ENCODE results near the gene POGK. TPM values are rescaled to one million over a fixed set of nuclear protein-coding genes. Genes with fewer than 3 reads are reported as not detected.
A peak's percentile ranks its signal among the peaks of the same experiment; 100 is the strongest.
"Not testable (repeated sequence)": the region's sequence is repeated elsewhere in the genome, so short reads cannot be mapped to it uniquely, and the experiment has no call there.

The POGK gene
- total RNA-seq, 1 donor from 2014 or later: 44.2 TPM

DNA sequence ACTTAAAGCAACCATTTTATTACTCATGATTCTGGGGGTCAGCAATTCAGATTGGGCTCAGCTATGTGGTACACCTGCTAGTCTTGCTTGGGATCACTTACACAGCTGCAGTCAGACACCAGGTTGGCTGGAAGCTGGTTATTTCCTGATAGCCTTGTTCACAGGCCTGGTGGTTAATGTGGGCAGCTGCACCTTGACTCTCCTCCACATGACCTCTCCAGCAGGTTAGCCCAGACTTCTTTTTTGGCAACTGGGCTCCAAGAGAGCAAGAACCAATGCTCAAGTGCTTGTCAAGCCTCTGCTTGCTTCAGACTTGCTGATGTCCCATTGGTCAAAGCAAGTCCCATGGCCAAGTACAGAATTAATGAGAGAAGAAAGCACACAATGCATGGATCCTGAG, 11.8 kb upstream of the POGK start:
- H3K4me1 Mint-ChIP-seq (ENCODE audit: low read depth, unreplicated experiment): no peaks in the 10 kb centered on the region
- no peak for TF ChIP-seq EZH2 (IDR thresholded peaks at IDR 0.05; ENCODE audit: insufficient read depth, low read length)
- TF ChIP-seq, protein P1, sequence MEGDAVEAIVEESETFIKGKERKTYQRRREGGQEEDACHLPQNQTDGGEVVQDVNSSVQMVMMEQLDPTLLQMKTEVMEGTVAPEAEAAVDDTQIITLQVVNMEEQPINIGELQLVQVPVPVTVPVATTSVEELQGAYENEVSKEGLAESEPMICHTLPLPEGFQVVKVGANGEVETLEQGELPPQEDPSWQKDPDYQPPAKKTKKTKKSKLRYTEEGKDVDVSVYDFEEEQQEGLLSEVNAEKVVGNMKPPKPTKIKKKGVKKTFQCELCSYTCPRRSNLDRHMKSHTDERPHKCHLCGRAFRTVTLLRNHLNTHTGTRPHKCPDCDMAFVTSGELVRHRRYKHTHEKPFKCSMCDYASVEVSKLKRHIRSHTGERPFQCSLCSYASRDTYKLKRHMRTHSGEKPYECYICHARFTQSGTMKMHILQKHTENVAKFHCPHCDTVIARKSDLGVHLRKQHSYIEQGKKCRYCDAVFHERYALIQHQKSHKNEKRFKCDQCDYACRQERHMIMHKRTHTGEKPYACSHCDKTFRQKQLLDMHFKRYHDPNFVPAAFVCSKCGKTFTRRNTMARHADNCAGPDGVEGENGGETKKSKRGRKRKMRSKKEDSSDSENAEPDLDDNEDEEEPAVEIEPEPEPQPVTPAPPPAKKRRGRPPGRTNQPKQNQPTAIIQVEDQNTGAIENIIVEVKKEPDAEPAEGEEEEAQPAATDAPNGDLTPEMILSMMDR (IDR thresholded peaks at IDR 0.05; ENCODE audit: insufficient read depth, low read depth, low read length): no peak
- H3K27me3 Mint-ChIP-seq (ENCODE audit: low read depth, unreplicated experiment): no peaks in the 10 kb centered on the region
- H3K79me2 ChIP-seq (ENCODE audit: insufficient read depth, low read length): no peaks in the 10 kb centered on the region
- peaks cover 18% of the 10 kb centered on the region for H3K9me3 Mint-ChIP-seq (ENCODE audit: unreplicated experiment)
- FAIRE-seq (no peak), DNase-seq (ENCODE audit: low read depth) (no peak)
- H3K36me3 ChIP-seq (ENCODE audit: insufficient read depth, low read length): no peaks in the 10 kb centered on the region
- no peak overlapping the region for H3K4me2 ChIP-seq (ENCODE audit: low read length)
- H3K27me3 ChIP-seq (ENCODE audit: insufficient read depth, low read length): peaks cover under 1% of the 10 kb centered on the region
- no peak overlapping the region for H3K9ac ChIP-seq (ENCODE audit: low read length)
- H2AFZ ChIP-seq (ENCODE audit: low read depth, low read length): no peak overlapping the region
- H3K27ac Mint-ChIP-seq (ENCODE audit: unreplicated experiment): no peak overlapping the region
- no peaks in the 10 kb centered on the region for H3K4me1 ChIP-seq (ENCODE audit: insufficient read depth, low read length)
- no peak overlapping the region for H3K4me3 ChIP-seq (ENCODE audit: insufficient read depth, low read depth, low read length)
- no peak overlapping the region for H3K27ac ChIP-seq (ENCODE audit: low read depth, low read length)
- H3K4me3 Mint-ChIP-seq (ENCODE audit: unreplicated experiment): no peak overlapping the region
- H3K36me3 Mint-ChIP-seq (ENCODE audit: low read depth, unreplicated experiment): no peaks in the 10 kb centered on the region
- no peaks in the 10 kb centered on the region for H4K20me1 ChIP-seq (ENCODE audit: insufficient read depth, low read length)
- no peaks in the 10 kb centered on the region for H3K9me3 ChIP-seq (ENCODE audit: insufficient read depth, low read depth, low read length)

DNA sequence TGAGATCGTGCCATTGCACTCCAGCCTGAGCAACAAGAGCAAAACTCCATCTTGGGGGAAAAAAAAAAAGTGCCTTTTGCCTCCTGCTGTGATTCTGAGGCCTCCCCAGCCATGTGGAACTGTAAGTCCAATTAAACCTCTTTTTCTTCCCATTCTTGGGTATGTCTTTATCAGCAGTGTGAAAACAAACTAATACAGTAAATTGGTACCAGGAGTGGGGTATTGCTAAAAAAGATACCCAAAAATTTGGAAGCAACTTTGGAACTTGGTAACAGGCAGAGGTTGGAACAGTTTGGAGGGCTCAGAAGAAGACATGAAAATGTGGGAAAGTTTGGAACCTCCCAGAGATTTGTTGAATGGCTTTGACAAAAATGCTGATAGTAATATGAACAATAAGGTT, 9.5 kb upstream of the POGK start:
- FAIRE-seq; H3K27ac Mint-ChIP-seq (ENCODE audit: unreplicated experiment); H3K4me3 ChIP-seq (ENCODE audit: insufficient read depth, low read depth, low read length); H2AFZ ChIP-seq (ENCODE audit: low read depth, low read length); H3K9me3 ChIP-seq (ENCODE audit: insufficient read depth, low read depth, low read length); H3K36me3 ChIP-seq (ENCODE audit: insufficient read depth, low read length); H3K79me2 ChIP-seq (ENCODE audit: insufficient read depth, low read length); H3K4me1 ChIP-seq (ENCODE audit: insufficient read depth, low read length); H3K9ac ChIP-seq (ENCODE audit: low read length); H3K4me3 Mint-ChIP-seq (ENCODE audit: unreplicated experiment); H3K27me3 ChIP-seq (ENCODE audit: insufficient read depth, low read length); H4K20me1 ChIP-seq (ENCODE audit: insufficient read depth, low read length); H3K4me1 Mint-ChIP-seq (ENCODE audit: low read depth, unreplicated experiment); DNase-seq (ENCODE audit: low read depth); H3K4me2 ChIP-seq (ENCODE audit: low read length); H3K27me3 Mint-ChIP-seq (ENCODE audit: low read depth, unreplicated experiment); H3K36me3 Mint-ChIP-seq (ENCODE audit: low read depth, unreplicated experiment); H3K27ac ChIP-seq (ENCODE audit: low read depth, low read length): not testable (repeated sequence)
- H3K9me3 Mint-ChIP-seq (ENCODE audit: unreplicated experiment): peaks cover 18% of the 10 kb centered on the region

DNA sequence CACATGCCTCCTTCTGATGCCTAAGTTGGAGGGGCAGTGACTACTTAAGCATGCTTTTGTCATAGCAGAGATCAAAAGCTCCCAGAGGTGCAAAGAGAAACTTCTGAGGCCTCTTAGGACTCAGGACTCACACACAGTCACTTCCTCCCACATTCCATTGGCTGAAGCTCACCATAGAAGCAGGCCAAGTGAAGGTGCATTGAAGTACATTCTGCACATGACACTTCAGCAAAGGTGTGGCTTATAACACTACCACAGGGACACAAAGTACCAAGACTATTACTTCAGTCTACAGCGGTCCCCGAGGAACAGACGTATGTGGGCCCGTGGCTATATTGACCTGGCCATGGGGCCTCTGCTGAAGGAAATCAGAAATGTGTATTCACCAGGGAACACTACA, 2.5 kb upstream of the POGK start:
- Mint-ChIP-seq H3K36me3 (ENCODE audit: low read depth, unreplicated experiment) (peaks cover 4% of the 10 kb centered on the region), H3K4me3 (ENCODE audit: unreplicated experiment) (no peak overlapping the region), H3K9me3 (ENCODE audit: unreplicated experiment) (peaks cover 3% of the 10 kb centered on the region), H3K27me3 (ENCODE audit: low read depth, unreplicated experiment) (no peaks in the 10 kb centered on the region), H3K27ac (ENCODE audit: unreplicated experiment) (peak overlapping the region; percentile 60), H3K4me1 (ENCODE audit: low read depth, unreplicated experiment) (peaks cover 21% of the 10 kb centered on the region)
- H3K4me3 ChIP-seq (ENCODE audit: insufficient read depth, low read depth, low read length): no peak overlapping the region
- H3K36me3 ChIP-seq (ENCODE audit: insufficient read depth, low read length): peaks cover 9% of the 10 kb centered on the region
- peaks cover 6% of the 10 kb centered on the region for H3K27me3 ChIP-seq (ENCODE audit: insufficient read depth, low read length)
- H3K4me1 ChIP-seq (ENCODE audit: insufficient read depth, low read length): peaks cover 18% of the 10 kb centered on the region
- no peak overlapping the region for H3K27ac ChIP-seq (ENCODE audit: low read depth, low read length)
- FAIRE-seq (no peak), DNase-seq (ENCODE audit: low read depth) (no peak)
- H3K9me3 ChIP-seq (ENCODE audit: insufficient read depth, low read depth, low read length): no peaks in the 10 kb centered on the region
- no peak for TF ChIP-seq EZH2 (IDR thresholded peaks at IDR 0.05; ENCODE audit: insufficient read depth, low read length)
- H3K79me2 ChIP-seq (ENCODE audit: insufficient read depth, low read length): peaks cover 17% of the 10 kb centered on the region
- H4K20me1 ChIP-seq (ENCODE audit: insufficient read depth, low read length): peaks cover 17% of the 10 kb centered on the region
- no peak overlapping the region for H3K9ac ChIP-seq (ENCODE audit: low read length)
- H2AFZ ChIP-seq (ENCODE audit: low read depth, low read length): no peak overlapping the region
- H3K4me2 ChIP-seq (ENCODE audit: low read length): no peak overlapping the region
